ENCODE measurements around the gene SEPTIN7. TPM values are rescaled to one million over a fixed set of nuclear protein-coding genes. Genes with fewer than 3 reads are reported as not detected.

SEPTIN7 gene
- total and polyA plus RNA-seq, 2 of the 13 experiments (the other 11 are each of a cell fraction or from before 2014, with no cell fraction given) = 103 to 129 TPM

DNA sequence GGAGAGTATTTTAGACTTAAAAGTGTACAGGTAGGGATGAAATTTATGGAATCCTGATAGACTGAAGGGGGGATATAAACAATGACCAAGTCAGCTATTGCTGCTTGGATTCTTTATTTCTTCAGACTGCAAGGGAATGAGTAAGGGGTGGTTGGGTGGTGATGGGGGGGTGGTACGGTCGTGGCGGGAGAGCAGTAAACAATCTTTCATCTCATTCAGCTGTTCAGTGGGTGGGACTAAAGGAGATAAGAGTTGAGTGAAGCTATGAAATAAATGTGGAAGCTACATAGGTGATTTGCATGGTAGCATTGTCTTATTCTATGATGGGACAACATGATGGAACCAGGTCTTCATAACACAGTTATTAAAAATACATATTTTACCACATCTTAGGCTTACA is 1.8 kb downstream of the SEPTIN7 start:
- peaks cover 64% of the 10 kb centered on the region for H3K79me2 ChIP-seq (ENCODE audit: insufficient read depth, low read length)
- intact Hi-C loops (cut with micrococcal nuclease; ENCODE audit: unreplicated experiment) (loop anchor here (1.0 to 5.0 kb wide), 3 partner anchors 93 to 585 kb away; partner anchors contain the start of gene ANLN), in situ Hi-C loops (cut with HindIII; ENCODE audit: extremely low pct_ligation_motif_present, low pct_unique_long_range_greater_than_20kb) (no loop called here)
- FAIRE-seq (no peak), DNase-seq (ENCODE audit: low spot score) (peak; percentile 26), ATAC-seq (no peak)
- no TSS peak for BruUV-seq (replicated peaks)
- peaks cover 32% of the 10 kb centered on the region for H4K20me1 ChIP-seq (ENCODE audit: insufficient read depth, low read length)
- H3K36me3 ChIP-seq (replicated peaks in 1 of 2; ENCODE audit: control insufficient read depth in 1 of 2, insufficient read depth in 2 of 2, low read length in 2 of 2) = no peaks in the 10 kb centered on the region
- CTCF ChIA-PET (ENCODE audit: low intra/inter-chr PET ratio, low total read pairs) = no interaction called here
- TF ChIP-seq, protein P1, sequence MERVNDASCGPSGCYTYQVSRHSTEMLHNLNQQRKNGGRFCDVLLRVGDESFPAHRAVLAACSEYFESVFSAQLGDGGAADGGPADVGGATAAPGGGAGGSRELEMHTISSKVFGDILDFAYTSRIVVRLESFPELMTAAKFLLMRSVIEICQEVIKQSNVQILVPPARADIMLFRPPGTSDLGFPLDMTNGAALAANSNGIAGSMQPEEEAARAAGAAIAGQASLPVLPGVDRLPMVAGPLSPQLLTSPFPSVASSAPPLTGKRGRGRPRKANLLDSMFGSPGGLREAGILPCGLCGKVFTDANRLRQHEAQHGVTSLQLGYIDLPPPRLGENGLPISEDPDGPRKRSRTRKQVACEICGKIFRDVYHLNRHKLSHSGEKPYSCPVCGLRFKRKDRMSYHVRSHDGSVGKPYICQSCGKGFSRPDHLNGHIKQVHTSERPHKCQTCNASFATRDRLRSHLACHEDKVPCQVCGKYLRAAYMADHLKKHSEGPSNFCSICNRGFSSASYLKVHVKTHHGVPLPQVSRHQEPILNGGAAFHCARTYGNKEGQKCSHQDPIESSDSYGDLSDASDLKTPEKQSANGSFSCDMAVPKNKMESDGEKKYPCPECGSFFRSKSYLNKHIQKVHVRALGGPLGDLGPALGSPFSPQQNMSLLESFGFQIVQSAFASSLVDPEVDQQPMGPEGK (CRISPR knock-in tag; IDR thresholded peaks at IDR 0.05) = 0 out of 2 replicates have a peak, but pooled peaks have one; percentile 27
- TF ChIP-seq, protein P2, sequence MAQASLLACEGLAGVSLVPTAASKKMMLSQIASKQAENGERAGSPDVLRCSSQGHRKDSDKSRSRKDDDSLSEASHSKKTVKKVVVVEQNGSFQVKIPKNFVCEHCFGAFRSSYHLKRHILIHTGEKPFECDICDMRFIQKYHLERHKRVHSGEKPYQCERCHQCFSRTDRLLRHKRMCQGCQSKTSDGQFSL (CRISPR knock-in tag; IDR thresholded peaks at IDR 0.05) = peak; percentile 65; the same call in 1 of the 2 replicates
- no peak for TF ChIP-seq MXD4 (CRISPR knock-in tag; IDR thresholded peaks at IDR 0.05)
- TF ChIP-seq MBD4 (IDR thresholded peaks at IDR 0.05; ENCODE audit: borderline replicate concordance, low read length) = peak; percentile 27; the same call in 1 of the 2 replicates
- peak; percentile 39 for TF ChIP-seq SAP130 (CRISPR knock-in tag; IDR thresholded peaks at IDR 0.05; ENCODE audit: low read depth)
- peak; percentile 89 for TF ChIP-seq TFAP4 (IDR thresholded peaks at IDR 0.05; ENCODE audit: borderline replicate concordance, low read depth)
- TF ChIP-seq SOX13 (IDR thresholded peaks at IDR 0.05) = no peak
- TF ChIP-seq SOX13 (CRISPR knock-in tag; conservative IDR thresholded peaks at IDR 0.05 in 1 of 2, IDR thresholded peaks at IDR 0.05 in 1 of 2) = peak in 1 of 2 experiments; percentile 28; a peak in 1 of 4 replicates
- TF ChIP-seq TCF7 (IDR thresholded peaks at IDR 0.05; ENCODE audit: low read depth) = peak; percentile 59
- TF ChIP-seq ELF4 (CRISPR knock-in tag; IDR thresholded peaks at IDR 0.05; ENCODE audit: borderline replicate concordance) = no peak
- peak; percentile 41; the same call in 1 of the 2 replicates for TF ChIP-seq SP5 (CRISPR knock-in tag; IDR thresholded peaks at IDR 0.05; ENCODE audit: borderline replicate concordance, low read depth)
- peak overlapping the region; percentile 84 for H3K4me2 ChIP-seq (ENCODE audit: low read depth, low read length)
- H3K4me3 ChIP-seq (replicated peaks in 1 of 3; ENCODE audit: insufficient read depth in 1 of 3, low read depth in 2 of 3, low read length in 3 of 3) = peak overlapping the region; percentile 85 to 97 (median 87)
- POLR2A ChIA-PET = interaction anchor here (4.0 kb wide), 1 partner anchor 107 kb away, joined by 52 read pairs; the partner anchor contains the start of gene HERPUD2
- H3K9ac ChIP-seq (ENCODE audit: insufficient read depth, low read depth, low read length) = peak overlapping the region; percentile 90; the same call in 1 of the 2 replicates
- peaks cover 45% of the 10 kb centered on the region for H3K4me1 ChIP-seq (ENCODE audit: insufficient read depth, low read length)
- no peaks in the 10 kb centered on the region for H3K9me3 ChIP-seq (ENCODE audit: low read length)
- WGBS (ENCODE audit: low lambda C conversion rate) = 3% methylated on average over 3 of the region's 3 CpGs
- H3K27ac ChIP-seq (ENCODE audit: extremely low read length, insufficient read depth, low read length) = no peak overlapping the region
- no peak overlapping the region for H2AFZ ChIP-seq (ENCODE audit: low read length)
- peaks cover 0 to 3% of the 10 kb centered on the region in 2 experiments; a peak in 1 of 5 replicates for H3K27me3 ChIP-seq (ENCODE audit: control insufficient read depth in 1 of 2, insufficient read depth in 2 of 2, low read length in 2 of 2)

All from HepG2 (cell line).